VCaP (cell line): ENCODE measurements around the gene FOXL2.

Experiments
- H3K27ac ChIP-seq: fragments of 450-650 bp; 2 replicates; pipeline ENCODE4 v1.5.1; 2017
- CTCF ChIP-seq: fragments of 450-650 bp; conservative IDR thresholded peaks from 2 replicates; pipeline ENCODE4 v1.5.1; 2017; ENCODE audit warnings: mild to moderate bottlenecking, moderate library complexity

The FOXL2 gene

GRCh38 chr3:138899351-138899991 lies 47.5 kb downstream of the FOXL2 start:
- TF ChIP-seq CTCF, result no peak
- H3K27ac ChIP-seq, result no peak overlapping the region

- H3K27ac ChIP-seq, result no peak overlapping the region
- no peak for TF ChIP-seq CTCF
Measured at GRCh38 chr3:138898708-138899107, 48.2 kb downstream of the FOXL2 start.

GRCh38 chr3:138898301-138898700 lies 48.6 kb downstream of the FOXL2 start:
- no peak for TF ChIP-seq CTCF
- no peak overlapping the region for H3K27ac ChIP-seq
